ENCODE results near the gene TPM1.
"Not testable (repeated sequence)": the region's sequence is repeated elsewhere in the genome, so short reads cannot be mapped to it uniquely, and the experiment has no call there.

Gene TPM1

DNA sequence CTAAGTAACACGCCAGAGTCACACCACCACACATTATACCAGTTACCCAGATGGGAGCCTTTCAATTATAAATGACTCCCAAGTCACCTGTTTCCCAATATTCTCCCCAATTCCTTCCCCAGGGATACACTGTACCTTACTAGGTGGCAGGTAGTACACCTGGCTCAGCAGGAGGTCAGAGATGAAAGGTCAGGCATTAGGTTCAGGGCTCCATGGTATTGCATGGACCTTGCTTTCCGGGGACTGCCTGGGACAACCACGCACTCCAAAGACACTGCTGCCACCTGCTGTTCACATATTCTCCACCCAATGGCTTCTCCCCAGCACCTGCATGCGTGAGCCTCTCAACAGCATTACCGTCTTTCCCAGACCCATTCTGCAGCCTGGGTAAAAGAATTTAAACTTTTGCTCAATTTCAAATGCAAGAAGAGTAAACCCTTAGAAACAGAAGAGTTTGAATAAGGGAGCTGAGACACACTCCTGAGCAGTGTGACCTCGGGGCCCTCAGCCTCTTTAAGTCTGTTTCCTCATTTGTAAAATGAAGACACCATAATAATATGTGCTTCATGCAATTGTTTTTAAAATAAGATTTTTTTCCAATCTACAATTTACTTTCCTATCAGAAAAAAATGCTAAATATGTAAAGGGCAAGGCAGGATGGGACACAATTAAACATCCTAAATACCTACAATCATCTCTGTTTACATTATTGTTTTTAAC is 51.1 kb downstream of the TPM1 start:
- in situ Hi-C loops (cut with MboI; ENCODE audit: low sequenced_read_pairs), result no loop called here

DNA sequence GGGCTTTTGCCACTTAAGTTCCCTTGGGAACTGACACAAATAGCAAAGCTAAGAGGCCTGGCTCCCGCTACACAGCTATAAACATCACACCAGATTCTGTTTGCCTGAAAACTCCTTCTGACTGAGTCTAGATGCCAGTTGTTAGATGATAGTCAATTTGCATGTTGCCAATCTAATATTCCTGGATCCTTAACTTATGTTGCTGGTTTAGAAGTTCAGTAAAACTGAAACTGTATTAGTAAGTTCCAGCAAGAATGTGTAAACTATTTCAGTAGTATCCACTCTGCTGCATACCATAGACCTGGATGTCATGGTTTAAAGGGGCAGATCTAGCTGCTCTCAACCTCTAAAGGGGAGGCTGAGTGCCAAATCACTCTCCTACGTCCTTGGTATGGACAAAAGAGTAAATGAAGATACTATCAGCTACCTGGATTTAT is 52.0 kb downstream of the TPM1 start:
- in situ Hi-C loops (cut with MboI; ENCODE audit: low sequenced_read_pairs), result no loop called here

DNA sequence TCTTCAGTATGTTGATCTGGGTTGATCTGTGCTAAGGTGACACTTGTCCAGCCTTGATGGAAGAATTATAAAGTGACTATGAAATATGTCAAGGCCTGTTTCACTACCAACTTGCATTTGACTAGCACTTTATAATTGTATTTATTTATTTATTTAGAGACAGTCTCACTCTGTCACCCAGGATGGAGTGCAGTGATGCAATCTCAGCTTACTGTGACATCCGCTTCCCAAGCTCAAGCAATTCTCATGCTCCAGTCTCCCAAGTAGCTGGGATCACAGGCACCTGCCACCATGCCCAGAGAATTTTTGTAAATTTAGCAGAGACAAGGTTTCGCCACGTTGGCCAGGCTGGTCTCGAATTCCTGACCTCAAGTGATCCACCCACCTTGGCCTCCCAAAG is 53.6 kb downstream of the TPM1 start:
- in situ Hi-C loops (cut with MboI; ENCODE audit: low sequenced_read_pairs), result no loop called here

DNA sequence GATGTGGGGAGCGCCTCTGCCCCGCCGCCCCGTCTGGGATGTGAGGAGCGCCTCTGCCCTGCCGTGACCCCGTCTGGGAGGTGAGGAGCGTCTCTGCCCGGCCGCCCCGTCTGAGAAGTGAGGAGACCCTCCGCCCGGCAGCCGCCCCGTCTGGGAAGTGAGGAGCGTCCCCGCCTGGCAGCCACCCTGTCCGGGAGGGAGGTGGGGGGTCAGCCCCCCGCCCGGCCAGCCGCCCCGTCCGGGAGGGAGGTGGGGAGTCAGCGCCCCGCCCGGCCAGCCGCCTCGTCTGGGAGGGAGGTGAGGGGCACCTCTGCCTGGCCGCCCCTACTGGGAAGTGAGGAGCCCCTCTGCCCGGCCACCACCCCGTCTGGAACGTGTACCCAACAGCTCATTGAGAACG is 56.4 kb downstream of the TPM1 start:
- in situ Hi-C loops (cut with MboI; ENCODE audit: low sequenced_read_pairs), result not testable (repeated sequence)

DNA sequence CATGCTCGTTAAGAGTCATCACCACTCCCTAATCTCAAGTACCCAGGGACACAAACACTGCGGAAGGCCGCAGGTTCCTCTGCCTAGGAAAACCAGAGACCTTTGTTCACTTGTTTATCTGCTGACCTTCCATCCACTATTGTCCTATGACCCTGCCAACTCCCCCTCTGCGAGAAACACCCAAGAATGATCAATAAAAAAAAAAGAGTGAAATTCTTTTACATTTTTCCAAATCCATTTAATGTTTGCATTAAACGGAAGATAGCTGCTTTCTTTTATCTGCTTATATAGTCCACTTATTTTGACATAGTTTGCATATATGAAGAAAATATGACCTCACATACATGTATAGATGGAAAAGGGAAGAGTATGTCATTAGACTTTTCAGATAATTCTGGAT is 57.0 kb downstream of the TPM1 start:
- in situ Hi-C loops (cut with MboI; ENCODE audit: low sequenced_read_pairs), result not testable (repeated sequence)

DNA sequence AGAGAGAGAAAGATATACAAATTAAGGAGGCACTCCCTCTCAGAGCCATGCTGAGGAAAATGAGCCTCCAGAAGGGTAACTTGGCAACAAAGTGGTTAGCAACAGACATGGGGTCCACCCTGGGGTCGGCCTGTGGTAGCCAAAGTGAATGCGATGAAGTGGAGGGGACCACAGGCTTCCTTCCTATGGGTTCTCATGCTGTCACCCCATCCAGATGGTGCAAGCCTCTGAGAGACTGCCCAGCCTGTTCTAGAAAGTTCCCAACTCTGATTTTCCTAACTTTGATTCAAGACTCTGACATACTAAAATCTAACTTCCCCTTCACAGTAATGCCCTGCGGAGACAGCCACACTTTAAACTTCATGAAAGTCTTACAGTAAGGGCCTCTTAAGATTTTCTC is 60.9 kb downstream of the TPM1 start:
- in situ Hi-C loops (cut with MboI; ENCODE audit: low sequenced_read_pairs), result no loop called here

DNA sequence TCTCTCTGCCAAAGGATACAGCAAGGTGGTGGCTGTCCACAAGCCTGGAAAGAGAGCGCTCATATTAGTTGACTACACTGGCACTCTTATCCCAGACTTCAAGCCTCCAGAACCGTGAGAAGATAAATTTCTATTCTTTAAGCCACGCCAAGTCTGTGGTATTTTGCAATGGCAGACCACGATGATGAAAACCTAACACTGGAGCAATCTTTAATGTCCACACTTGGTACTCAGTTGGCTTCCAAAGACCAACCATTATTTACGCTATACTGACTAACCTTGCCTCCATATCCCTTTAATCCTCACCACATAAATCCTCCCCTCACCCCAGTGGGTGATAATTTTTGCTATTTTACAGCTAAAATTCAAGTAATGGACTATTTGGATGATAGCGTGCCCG is 62.2 kb downstream of the TPM1 start:
- in situ Hi-C loops (cut with MboI; ENCODE audit: low sequenced_read_pairs), result no loop called here

DNA sequence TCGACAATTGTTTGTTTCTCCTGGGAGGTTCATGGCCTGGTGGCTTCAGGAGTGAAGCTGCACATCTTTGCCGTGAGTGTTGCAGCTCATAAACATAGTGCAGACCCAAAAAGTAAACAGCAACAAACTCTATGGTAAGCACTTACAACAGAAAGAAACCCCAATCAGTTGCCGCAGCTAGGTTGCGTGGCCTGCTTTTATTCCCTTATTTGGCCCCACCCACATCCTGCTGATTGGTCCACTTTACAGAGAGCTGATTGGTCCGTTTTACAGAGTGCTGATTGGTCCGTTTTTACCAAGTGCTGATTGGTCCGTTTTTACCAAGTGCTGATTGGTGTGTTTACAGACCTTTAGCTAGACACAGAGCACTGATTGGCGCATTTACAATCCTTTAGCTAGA is 62.8 kb downstream of the TPM1 start:
- in situ Hi-C loops (cut with MboI; ENCODE audit: low sequenced_read_pairs), result not testable (repeated sequence)

DNA sequence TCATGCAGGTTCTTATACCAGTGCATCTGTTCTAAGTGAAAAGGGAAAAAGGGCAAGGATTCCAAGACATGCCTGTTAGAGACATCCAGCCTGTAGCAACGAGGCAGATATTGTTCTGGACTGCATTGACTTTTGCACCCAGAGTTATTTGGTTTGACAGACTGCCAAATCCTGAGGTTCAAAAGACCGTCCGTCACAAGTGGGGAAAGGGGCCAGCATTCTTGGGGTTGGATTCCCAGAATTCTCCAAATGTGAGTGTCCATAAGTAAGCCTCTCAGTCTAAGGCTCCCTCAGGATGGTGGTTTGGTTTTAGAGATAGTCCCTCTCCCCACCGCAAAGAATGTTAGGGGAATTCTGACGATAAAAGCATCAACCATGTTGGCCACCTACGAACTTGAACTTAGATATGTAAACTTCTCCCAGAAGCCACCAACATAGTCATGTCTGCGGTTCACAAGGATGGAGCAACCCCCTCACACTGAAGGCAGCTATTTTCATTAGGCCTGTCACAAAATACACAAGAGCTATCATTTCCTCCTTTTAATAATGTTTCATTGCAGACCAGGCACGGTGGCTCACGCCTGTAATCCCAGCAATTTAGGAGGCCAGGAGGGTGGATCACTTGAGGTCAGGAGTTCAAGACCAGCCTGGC is 65.5 kb downstream of the TPM1 start:
- in situ Hi-C loops (cut with MboI; ENCODE audit: low sequenced_read_pairs), result no loop called here

DNA sequence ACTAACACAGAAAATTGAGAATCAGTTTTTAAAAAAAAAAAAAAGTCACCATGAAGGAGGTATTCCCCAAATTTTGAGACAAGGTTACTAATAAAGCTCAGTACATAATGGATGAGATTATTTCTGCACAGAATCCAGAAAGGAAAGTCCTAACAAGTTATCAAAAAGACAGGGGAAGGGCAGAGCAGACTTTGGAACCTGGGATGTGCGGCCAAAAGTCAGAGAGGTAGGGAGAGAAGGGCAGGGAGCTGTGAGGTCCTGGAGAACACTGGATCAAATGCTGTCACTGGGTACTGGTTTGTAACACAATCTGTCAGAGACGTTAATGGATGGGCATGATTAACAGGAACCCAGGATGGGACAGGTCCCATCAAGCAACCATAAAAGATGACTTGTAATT is 67.0 kb downstream of the TPM1 start:
- in situ Hi-C loops (cut with MboI; ENCODE audit: low sequenced_read_pairs), result no loop called here

DNA sequence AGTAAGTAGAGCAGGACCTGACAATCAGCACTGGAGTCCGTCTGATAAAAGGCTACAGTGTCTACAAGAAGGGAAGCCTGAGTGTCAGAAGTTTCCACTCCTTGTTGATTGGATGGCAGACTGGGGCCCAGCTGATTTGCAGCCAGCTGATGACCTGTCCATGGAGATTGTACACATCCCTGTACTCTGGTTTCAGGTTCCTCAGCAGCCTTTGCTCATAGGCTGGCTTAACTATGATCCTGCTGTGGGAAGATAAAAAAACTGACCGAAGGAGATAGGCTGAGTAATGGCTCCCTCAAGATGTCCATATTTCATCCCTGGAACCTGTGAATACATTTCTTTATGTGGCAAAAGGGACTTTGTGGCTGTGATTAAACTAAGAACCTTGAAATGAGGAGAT is 67.4 kb downstream of the TPM1 start:
- in situ Hi-C loops (cut with MboI; ENCODE audit: low sequenced_read_pairs), result no loop called here

DNA sequence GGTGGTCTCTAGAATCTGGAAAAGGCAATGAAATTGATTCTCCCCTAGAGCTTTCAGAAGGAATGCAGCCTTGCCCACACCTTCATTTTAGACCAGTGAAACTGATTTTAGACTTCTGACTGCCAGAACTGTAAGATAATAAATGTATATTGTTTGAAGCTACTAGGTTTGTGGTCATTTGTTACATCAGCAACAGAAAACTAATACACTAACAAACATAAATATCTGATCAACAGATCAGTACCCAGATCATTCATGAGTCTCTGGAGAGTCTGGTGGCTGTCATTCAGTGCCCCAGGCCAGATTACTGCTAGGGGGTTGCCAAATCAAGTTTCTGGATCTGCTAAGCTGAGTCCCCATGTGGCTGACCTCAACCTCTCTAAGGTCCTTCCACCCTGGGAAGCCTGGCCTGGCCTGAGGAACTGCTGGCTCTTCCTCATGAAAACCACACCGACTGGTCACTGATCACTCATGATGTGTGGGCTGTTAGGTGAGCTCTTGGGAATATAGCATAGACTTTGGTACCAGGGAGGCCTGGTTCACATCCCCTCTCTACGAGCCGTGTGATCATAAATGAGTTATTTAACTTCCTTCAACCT is 68.0 kb downstream of the TPM1 start:
- in situ Hi-C loops (cut with MboI; ENCODE audit: low sequenced_read_pairs), result no loop called here

DNA sequence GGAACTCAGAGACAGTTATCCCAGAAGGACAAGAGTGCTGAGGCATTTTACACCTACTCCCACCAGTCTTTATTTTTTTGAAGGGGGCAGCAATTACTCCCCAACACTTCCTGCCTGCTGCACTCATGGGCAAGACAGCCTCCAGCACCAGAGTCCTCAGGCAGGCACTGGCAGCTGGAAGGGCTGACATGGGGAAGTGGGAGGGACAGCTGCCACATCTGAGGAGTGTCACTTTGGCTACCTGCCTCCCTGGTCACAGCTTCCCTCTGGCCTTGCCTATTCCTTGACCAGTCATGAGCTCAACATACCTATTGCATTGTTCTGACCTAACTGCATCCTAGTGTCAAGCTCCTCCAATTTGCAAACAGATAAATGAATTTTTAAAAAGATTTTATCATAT is 68.9 kb downstream of the TPM1 start:
- in situ Hi-C loops (cut with MboI; ENCODE audit: low sequenced_read_pairs), result no loop called here

DNA sequence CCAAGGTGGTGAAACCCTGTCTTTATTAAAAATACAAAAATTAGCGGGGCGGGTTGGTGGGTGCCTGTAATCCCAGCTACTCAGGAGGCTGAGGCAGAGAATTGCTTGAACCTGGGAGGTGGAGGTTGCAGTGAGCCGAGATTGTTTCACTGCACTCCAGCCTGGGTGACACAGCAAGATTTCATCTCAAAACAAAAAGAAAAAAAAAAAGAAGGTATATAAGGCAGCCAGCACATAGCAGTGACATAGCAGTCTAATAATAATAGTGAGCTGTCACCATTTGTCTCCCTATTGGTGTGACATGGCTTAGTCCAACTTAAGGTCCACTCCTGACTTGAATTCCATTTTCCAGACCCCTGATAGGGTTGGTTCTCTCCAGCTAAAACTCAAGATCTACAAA is 70.3 kb downstream of the TPM1 start:
- in situ Hi-C loops (cut with MboI; ENCODE audit: low sequenced_read_pairs), result no loop called here

DNA sequence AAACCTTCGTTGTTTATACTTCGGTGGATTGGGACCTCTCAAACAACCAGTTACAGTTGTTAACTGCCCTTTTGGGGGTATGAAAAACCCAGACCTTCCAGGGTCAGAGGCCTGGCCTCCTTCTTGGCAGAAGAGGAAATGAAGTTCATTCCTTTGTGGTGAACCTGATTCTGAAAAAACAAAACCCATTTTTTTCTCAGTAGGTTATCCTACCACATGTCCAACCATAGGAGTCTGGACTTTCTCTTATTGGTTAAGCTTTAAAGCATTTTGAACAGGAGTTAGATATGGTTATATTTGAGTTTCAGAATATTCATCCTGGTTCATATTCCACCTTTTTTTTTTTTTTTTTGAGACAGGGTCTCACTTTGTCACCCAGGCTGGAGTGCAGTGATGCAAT is 71.9 kb downstream of the TPM1 start:
- in situ Hi-C loops (cut with MboI; ENCODE audit: low sequenced_read_pairs), result no loop called here
